Mammary epithelial cell (primary cell): ENCODE results near the gene SLIT3.

ENCODE experiments used
- CTCF ChIP-seq, 2 donors: IDR thresholded peaks in 1 of 2; conservative IDR thresholded peaks in 1 of 2; 2 replicates each; pipeline ENCODE4 v1.5.1; 2011 to 2012; ENCODE audit warnings: inconsistent platforms in 2 of 2, low read length in 2 of 2, mild to moderate bottlenecking in 2 of 2, control low read depth in 1 of 2, low read depth in 1 of 2; ENCODE audit not compliant: insufficient read depth in 1 of 2; ENCODE audit errors: extremely low read depth in 1 of 2
- EZH2 ChIP-seq: IDR thresholded peaks from 2 replicates; pipeline ENCODE4 v1.6.1; 2012; ENCODE audit warnings: low read length, inconsistent platforms, borderline replicate concordance

DNA sequence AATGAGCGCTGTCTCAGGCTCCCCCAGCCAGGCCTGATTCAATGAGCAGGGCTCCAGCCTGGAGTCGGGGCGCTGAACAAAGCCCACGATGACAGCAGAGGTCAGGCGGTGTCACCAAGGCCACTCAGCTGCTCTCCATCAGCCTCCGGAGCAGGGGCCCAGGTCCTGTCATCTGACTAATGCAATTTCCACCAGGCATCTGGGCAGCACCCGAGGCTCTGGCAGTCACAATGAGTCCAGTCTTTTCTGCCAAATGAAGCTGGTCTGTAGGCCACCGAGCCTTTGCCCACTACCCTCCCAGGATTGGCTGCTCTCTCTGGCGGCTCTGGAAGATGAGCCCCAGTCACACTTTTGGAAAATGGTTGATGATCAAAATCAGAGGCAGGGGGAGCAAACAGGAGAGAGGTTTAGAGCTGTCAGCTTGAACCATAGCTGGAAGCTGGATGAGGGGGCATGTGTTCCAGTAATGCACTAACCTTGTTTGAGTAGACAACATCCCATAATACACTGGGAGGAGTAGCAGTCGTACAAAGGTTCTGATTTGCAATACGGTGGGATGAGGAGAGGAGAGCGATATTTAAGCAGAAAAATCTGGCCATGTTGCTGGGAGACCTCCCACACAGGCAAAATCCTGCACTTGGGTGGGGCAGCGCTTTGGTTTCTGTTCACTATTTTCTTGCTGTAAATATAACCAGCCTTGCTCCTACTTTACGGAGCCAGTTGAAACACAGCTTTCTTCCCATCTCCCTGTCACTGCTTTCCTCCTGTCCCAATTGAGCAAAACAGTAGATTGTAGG is 415.4 kb downstream of the SLIT3 start:
- TF ChIP-seq CTCF (conservative IDR thresholded peaks at IDR 0.05 in 1 of 2, IDR thresholded peaks at IDR 0.05 in 1 of 2; ENCODE audit: extremely low read depth in 1 of 2, insufficient read depth in 1 of 2, low read depth in 1 of 2, low read length in 2 of 2) (no peak), EZH2 (no peak)
